ENCODE results near the gene PPP2CA. TPM values are rescaled to one million over a fixed set of nuclear protein-coding genes. Genes with fewer than 3 reads are reported as not detected.

PPP2CA gene
- total RNA-seq, 1 donor from 2014 or later = 193 TPM

DNA sequence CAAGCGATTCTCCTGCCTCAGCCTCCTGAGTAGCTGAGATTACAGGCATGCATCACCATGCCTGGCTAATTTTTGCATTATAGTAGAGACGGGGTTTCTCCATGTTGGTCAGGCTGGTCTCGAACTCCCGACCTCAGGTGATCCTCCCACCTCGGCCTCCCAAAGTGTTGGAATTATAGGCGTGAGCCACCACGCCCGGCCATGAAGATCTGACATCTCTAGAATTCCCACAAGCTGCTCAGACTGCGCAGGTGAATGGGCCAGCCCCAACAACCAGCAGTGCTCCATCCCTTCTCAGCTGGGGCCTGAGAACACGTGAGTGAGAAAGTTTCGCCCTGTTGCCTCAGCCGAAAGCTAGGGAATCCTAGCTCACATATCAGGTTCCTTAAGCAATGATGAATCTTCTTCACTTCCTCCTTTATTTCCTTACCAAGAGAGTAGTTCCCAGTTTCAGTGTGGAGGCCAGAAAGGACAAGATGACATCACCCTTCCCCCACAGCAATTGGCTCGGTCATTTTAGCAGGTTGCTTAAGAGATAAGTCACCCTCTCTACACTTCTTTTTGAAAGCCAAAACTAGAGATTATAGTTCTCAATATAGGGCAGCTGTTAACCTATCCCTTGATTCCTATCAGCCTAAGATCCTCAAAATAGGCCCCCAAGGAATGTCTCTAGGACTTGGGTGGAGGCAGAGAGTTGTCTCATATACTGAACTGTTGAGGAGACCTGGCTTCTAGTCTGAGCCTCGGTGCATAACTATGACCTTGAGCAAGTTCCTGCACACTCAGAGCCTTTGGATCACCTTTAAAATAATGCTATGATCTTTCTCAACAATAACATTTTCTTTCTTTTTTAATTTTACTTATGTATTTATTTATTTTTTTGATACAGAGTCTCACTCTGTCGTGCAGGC, 23.9 kb upstream of the PPP2CA start:
- Mint-ChIP-seq H3K27ac (ENCODE audit: unreplicated experiment) (no peak overlapping the region), H3K27me3 (ENCODE audit: unreplicated experiment) (peaks cover 2% of the 10 kb centered on the region), H3K4me3 (ENCODE audit: unreplicated experiment) (no peak overlapping the region), H3K4me1 (ENCODE audit: low read depth, unreplicated experiment) (peaks cover 4% of the 10 kb centered on the region), H3K36me3 (ENCODE audit: unreplicated experiment) (no peaks in the 10 kb centered on the region), H3K9me3 (ENCODE audit: unreplicated experiment) (no peaks in the 10 kb centered on the region)
- DNase-seq = no peak
- TF ChIP-seq, protein P1, sequence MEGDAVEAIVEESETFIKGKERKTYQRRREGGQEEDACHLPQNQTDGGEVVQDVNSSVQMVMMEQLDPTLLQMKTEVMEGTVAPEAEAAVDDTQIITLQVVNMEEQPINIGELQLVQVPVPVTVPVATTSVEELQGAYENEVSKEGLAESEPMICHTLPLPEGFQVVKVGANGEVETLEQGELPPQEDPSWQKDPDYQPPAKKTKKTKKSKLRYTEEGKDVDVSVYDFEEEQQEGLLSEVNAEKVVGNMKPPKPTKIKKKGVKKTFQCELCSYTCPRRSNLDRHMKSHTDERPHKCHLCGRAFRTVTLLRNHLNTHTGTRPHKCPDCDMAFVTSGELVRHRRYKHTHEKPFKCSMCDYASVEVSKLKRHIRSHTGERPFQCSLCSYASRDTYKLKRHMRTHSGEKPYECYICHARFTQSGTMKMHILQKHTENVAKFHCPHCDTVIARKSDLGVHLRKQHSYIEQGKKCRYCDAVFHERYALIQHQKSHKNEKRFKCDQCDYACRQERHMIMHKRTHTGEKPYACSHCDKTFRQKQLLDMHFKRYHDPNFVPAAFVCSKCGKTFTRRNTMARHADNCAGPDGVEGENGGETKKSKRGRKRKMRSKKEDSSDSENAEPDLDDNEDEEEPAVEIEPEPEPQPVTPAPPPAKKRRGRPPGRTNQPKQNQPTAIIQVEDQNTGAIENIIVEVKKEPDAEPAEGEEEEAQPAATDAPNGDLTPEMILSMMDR (IDR thresholded peaks at IDR 0.05; ENCODE audit: partially characterized antibody, unreplicated experiment) = no peak

DNA sequence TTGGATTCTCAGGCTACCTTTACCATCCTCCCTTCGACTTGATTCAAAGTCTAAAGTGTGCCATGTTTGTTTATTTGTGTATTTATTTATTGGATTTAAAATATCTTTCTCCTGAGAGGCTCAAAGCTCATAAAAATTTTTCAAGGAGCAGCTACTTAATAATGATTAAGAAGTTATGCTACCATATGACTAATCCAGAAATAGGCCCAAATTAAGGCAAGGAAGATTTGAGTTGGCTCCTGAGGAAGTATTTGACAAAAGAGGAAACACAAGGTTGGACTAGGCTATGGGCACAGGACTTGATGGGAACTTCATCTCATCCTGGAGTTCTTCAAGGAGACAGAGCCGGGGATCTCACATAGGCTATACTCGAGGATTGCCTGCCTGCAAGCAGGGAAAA, 22.4 kb upstream of the PPP2CA start:
- peaks cover 4% of the 10 kb centered on the region for H3K4me1 Mint-ChIP-seq (ENCODE audit: low read depth, unreplicated experiment)
- H3K4me3 Mint-ChIP-seq (ENCODE audit: unreplicated experiment) = no peak overlapping the region
- DNase-seq = no peak
- no peaks in the 10 kb centered on the region for H3K36me3 Mint-ChIP-seq (ENCODE audit: unreplicated experiment)
- TF ChIP-seq, protein P1 (IDR thresholded peaks at IDR 0.05; ENCODE audit: partially characterized antibody, unreplicated experiment) = no peak
- peaks cover 2% of the 10 kb centered on the region for H3K27me3 Mint-ChIP-seq (ENCODE audit: unreplicated experiment)
- no peak overlapping the region for H3K27ac Mint-ChIP-seq (ENCODE audit: unreplicated experiment)
- no peaks in the 10 kb centered on the region for H3K9me3 Mint-ChIP-seq (ENCODE audit: unreplicated experiment)

- H3K36me3 Mint-ChIP-seq (ENCODE audit: unreplicated experiment) = no peaks in the 10 kb centered on the region
- H3K4me3 Mint-ChIP-seq (ENCODE audit: unreplicated experiment) = no peak overlapping the region
- no peak overlapping the region for H3K27ac Mint-ChIP-seq (ENCODE audit: unreplicated experiment)
- peaks cover 4% of the 10 kb centered on the region for H3K4me1 Mint-ChIP-seq (ENCODE audit: low read depth, unreplicated experiment)
- H3K27me3 Mint-ChIP-seq (ENCODE audit: unreplicated experiment) = peaks cover 2% of the 10 kb centered on the region
- TF ChIP-seq, protein P1 (IDR thresholded peaks at IDR 0.05; ENCODE audit: partially characterized antibody, unreplicated experiment) = no peak
- no peaks in the 10 kb centered on the region for H3K9me3 Mint-ChIP-seq (ENCODE audit: unreplicated experiment)
- DNase-seq = no peak
Observed at GRCh38 chr5:134247428-134248224, 21.8 kb upstream of the PPP2CA start.

DNA sequence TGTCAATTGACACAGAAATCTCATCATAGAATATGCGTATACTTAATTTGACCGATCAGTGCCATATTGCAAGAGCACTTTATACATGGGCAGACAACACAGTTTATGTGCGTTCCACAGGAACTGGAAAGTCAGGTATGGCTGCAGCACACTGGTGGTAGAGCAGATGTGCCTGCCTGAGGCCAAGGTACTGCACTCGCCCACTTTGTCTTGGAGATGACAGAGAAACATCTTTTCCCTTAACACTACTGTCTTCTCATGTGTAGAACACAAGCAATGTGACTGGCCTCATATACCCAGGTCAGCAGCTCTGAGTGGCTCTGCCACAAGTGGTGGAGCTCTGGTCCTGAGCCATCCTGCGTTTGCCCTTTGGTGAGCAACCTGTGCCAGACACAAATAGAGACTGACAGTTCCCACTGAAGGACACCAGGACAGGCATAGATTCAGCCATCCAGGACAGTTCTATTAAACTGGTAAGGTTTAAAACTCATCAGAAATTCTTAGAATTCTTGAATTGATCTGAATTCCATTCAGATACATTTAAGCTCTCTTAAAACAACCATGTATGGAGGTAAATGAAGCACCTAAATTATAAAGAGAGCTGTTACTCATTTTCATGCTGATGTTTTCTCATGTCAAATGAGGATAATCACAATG, 21.0 kb upstream of the PPP2CA start:
- no peak overlapping the region for H3K27ac Mint-ChIP-seq (ENCODE audit: unreplicated experiment)

More for the DNA sequence above, 21.0 kb upstream of the PPP2CA start:
- Mint-ChIP-seq H3K4me3 (ENCODE audit: unreplicated experiment) (no peak overlapping the region), H3K36me3 (ENCODE audit: unreplicated experiment) (no peaks in the 10 kb centered on the region), H3K9me3 (ENCODE audit: unreplicated experiment) (no peaks in the 10 kb centered on the region), H3K4me1 (ENCODE audit: low read depth, unreplicated experiment) (peaks cover 4% of the 10 kb centered on the region), H3K27me3 (ENCODE audit: unreplicated experiment) (peaks cover 2% of the 10 kb centered on the region)
- DNase-seq = no peak
- TF ChIP-seq, protein P1 (IDR thresholded peaks at IDR 0.05; ENCODE audit: partially characterized antibody, unreplicated experiment) = no peak

Measured in glutamatergic neuron (in vitro differentiated cells).